ENCODE results near the gene HCLS1.

HCLS1 gene, protein sequence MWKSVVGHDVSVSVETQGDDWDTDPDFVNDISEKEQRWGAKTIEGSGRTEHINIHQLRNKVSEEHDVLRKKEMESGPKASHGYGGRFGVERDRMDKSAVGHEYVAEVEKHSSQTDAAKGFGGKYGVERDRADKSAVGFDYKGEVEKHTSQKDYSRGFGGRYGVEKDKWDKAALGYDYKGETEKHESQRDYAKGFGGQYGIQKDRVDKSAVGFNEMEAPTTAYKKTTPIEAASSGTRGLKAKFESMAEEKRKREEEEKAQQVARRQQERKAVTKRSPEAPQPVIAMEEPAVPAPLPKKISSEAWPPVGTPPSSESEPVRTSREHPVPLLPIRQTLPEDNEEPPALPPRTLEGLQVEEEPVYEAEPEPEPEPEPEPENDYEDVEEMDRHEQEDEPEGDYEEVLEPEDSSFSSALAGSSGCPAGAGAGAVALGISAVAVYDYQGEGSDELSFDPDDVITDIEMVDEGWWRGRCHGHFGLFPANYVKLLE

DNA sequence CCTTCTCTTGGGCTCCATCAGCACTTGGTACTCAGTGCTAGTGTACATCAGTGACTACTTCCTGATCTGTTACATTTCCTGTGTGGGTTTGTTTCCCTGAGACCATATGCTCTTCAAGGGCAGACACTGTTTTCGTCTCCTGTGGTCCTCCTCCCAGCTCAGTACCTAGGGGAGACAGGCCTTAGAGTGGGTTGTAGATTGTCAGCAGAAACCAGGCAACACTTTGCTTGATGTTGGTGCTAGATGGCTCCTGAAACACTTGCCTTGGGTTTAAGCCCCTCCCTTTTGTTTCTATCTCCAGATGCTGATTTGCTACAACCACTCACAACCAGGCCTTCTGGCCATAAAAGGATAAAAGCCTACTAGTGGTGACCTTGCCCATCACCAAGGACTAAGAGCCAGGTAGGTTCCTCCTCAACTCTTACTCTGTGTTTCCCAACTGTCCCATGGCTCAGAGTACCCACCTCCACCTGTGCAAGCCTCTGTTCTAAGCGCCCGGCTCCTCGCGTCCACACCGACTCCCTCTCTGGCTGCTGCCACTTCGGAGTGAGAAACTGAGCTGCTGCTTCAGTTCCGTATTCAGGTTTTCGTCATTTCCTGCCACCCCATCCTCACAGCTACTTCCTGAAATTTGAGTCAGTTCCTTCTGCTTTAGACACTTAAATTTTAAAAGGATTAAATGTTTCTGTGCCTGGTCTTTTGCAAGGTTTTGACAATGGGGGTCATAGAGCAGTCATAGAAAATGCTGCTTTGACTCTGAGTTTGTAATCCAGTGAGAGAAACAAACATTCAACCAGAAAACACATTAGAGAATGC, at the start of gene HCLS1:
TSS of gene HCLS1 (minus strand) at position 548 of the 816 bp plus-strand sequence. CDS start 2,556 bp downstream, outside the sequence.
- POLR2A ChIA-PET = no interaction called here
- TF ChIP-seq ZNF501 (tag by site-specific recombination; IDR thresholded peaks at IDR 0.05) = no peak
- TF ChIP-seq ZNF707 (tag by site-specific recombination; IDR thresholded peaks at IDR 0.05) = no peak
- TF ChIP-seq GLI4 (tag by site-specific recombination; IDR thresholded peaks at IDR 0.05) = no peak
- no peak for TF ChIP-seq SCRT2 (tag by site-specific recombination; IDR thresholded peaks at IDR 0.05)
- no peak for TF ChIP-seq ZNF140 (tag by site-specific recombination; IDR thresholded peaks at IDR 0.05)
- Histone ChIP-seq H3K9me3 (ENCODE audit: control insufficient read depth, insufficient read depth, low read depth, low read length) (no peaks in the 10 kb centered on the region), H3K4me3 (ENCODE audit: low read depth, low read length) (no peak within 1 kb of the TSS), H3K4me1 (ENCODE audit: control insufficient read depth, insufficient read depth, low read length) (no peaks in the 10 kb centered on the region), H3K27ac (ENCODE audit: extremely low read depth, low read depth, low read length) (no peak within 1 kb of the TSS), H3K36me3 (ENCODE audit: control insufficient read depth in 2 of 2, insufficient read depth in 1 of 2, low read length in 2 of 2) (peaks cover 0 to 38% of the 10 kb centered on the region in 2 experiments; a peak in 2 of 3 replicates)
- CTCF ChIA-PET = no interaction called here

DNA sequence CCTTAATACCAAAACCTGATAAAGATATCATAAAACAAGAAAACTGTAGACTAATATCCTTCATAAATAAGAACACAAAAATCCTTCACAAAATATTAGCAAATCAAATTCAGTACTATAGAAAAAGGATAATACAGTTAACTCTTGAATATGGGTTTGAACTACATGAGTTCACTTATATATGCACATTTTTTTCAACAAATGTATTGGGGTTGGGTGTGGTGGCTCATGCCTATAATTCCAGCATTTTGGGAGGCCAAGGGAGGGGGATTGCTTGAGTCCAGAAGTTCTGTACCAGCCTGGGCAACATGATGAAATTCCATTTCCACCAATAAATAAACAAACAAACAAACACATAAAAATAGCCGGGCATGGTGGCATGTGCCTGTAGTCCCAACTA, 49.6 kb upstream of the HCLS1 start:
- no peaks in the 10 kb centered on the region for H3K4me1 ChIP-seq (ENCODE audit: control insufficient read depth, insufficient read depth, low read length)
- CTCF ChIA-PET = no interaction called here
- POLR2A ChIA-PET = no interaction called here
- no peak overlapping the region for H3K4me3 ChIP-seq (ENCODE audit: low read depth, low read length)
- no peaks in the 10 kb centered on the region for H3K9me3 ChIP-seq (ENCODE audit: control insufficient read depth, insufficient read depth, low read depth, low read length)
- no peak for TF ChIP-seq ZNF184 (tag by site-specific recombination; IDR thresholded peaks at IDR 0.05)
- TF ChIP-seq, protein P1, sequence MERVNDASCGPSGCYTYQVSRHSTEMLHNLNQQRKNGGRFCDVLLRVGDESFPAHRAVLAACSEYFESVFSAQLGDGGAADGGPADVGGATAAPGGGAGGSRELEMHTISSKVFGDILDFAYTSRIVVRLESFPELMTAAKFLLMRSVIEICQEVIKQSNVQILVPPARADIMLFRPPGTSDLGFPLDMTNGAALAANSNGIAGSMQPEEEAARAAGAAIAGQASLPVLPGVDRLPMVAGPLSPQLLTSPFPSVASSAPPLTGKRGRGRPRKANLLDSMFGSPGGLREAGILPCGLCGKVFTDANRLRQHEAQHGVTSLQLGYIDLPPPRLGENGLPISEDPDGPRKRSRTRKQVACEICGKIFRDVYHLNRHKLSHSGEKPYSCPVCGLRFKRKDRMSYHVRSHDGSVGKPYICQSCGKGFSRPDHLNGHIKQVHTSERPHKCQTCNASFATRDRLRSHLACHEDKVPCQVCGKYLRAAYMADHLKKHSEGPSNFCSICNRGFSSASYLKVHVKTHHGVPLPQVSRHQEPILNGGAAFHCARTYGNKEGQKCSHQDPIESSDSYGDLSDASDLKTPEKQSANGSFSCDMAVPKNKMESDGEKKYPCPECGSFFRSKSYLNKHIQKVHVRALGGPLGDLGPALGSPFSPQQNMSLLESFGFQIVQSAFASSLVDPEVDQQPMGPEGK (tag by site-specific recombination; IDR thresholded peaks at IDR 0.05) = no peak
- no peak for TF ChIP-seq ZNF571 (tag by site-specific recombination; IDR thresholded peaks at IDR 0.05)
- no peak for TF ChIP-seq ZNF785 (tag by site-specific recombination; IDR thresholded peaks at IDR 0.05)
- no peak for TF ChIP-seq ZNF138 (tag by site-specific recombination; IDR thresholded peaks at IDR 0.05; ENCODE audit: borderline replicate concordance)
- TF ChIP-seq ZFP3 (tag by site-specific recombination; IDR thresholded peaks at IDR 0.05; ENCODE audit: low read depth) = no peak
- TF ChIP-seq KLF10 (tag by site-specific recombination; IDR thresholded peaks at IDR 0.05) = no peak
- no peak for TF ChIP-seq ZNF777 (tag by site-specific recombination; IDR thresholded peaks at IDR 0.05; ENCODE audit: borderline replicate concordance)
- TF ChIP-seq ZNF223 (tag by site-specific recombination; IDR thresholded peaks at IDR 0.05) = no peak
- no peak for TF ChIP-seq ZNF677 (tag by site-specific recombination; IDR thresholded peaks at IDR 0.05)
- TF ChIP-seq ZNF302 (tag by site-specific recombination; IDR thresholded peaks at IDR 0.05; ENCODE audit: low read depth) = no peak
- no peak overlapping the region for H3K27ac ChIP-seq (ENCODE audit: extremely low read depth, low read depth, low read length)
- peaks cover 8 to 57% of the 10 kb centered on the region in 2 experiments for H3K36me3 ChIP-seq (ENCODE audit: control insufficient read depth in 2 of 2, insufficient read depth in 1 of 2, low read length in 2 of 2)

DNA sequence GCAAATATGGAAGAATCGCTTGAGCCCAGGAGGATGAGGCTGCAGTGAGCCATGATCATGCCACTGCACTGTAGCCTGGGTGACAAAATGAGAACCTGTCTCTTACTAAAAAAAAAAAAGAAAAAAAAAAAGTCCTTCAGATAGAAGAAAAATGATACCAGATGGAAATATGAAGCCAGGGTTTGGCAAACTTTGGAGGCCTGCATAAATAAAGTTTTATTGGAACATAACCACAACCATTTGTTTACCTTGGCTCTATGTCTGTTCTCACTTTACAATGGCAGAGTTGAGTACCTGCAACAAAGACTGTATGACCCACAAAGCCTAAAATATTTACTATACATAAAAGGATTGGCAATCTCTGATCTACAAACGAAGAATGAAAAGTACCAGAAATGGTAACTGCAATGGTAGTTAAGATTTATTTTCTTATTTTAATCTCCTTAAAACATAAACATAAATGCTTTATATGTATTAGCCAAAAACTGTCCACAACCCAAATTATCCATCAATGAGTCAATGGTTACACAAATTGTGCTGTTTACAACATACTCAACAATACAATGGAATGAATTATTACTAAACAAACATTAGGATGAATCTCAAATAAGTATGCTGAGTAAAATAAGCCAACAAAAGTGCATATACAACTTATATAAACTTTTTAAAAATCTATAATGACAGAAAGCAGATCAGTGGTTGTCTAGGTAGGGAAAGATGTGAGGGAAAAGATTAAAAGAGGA, 47.0 kb upstream of the HCLS1 start:
- H3K4me3 ChIP-seq (ENCODE audit: low read depth, low read length) = no peak overlapping the region
- ChIA-PET POLR2A (interaction anchor here (0.7 kb wide), 2 partner anchors 14 to 135 kb away, joined by 3 to 4 read pairs; no protein-coding TSS in a partner anchor), CTCF (no interaction called here)
- no peak overlapping the region for H3K27ac ChIP-seq (ENCODE audit: extremely low read depth, low read depth, low read length)
- no peaks in the 10 kb centered on the region for H3K9me3 ChIP-seq (ENCODE audit: control insufficient read depth, insufficient read depth, low read depth, low read length)
- H3K4me1 ChIP-seq (ENCODE audit: control insufficient read depth, insufficient read depth, low read length) = no peaks in the 10 kb centered on the region
- peaks cover 9 to 45% of the 10 kb centered on the region in 2 experiments; a peak in 2 of 3 replicates for H3K36me3 ChIP-seq (ENCODE audit: control insufficient read depth in 2 of 2, insufficient read depth in 1 of 2, low read length in 2 of 2)
- TF ChIP-seq ZNF843 (tag by site-specific recombination; IDR thresholded peaks at IDR 0.05) = no peak
- TF ChIP-seq, protein P2, sequence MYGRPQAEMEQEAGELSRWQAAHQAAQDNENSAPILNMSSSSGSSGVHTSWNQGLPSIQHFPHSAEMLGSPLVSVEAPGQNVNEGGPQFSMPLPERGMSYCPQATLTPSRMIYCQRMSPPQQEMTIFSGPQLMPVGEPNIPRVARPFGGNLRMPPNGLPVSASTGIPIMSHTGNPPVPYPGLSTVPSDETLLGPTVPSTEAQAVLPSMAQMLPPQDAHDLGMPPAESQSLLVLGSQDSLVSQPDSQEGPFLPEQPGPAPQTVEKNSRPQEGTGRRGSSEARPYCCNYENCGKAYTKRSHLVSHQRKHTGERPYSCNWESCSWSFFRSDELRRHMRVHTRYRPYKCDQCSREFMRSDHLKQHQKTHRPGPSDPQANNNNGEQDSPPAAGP (tag by site-specific recombination; IDR thresholded peaks at IDR 0.05) = no peak
- TF ChIP-seq ZNF585B (tag by site-specific recombination; IDR thresholded peaks at IDR 0.05) = peak; percentile 53
- TF ChIP-seq ZXDB (tag by site-specific recombination; IDR thresholded peaks at IDR 0.05) = peak; percentile 28; the same call in 1 of the 2 replicates
- TF ChIP-seq, protein P3, sequence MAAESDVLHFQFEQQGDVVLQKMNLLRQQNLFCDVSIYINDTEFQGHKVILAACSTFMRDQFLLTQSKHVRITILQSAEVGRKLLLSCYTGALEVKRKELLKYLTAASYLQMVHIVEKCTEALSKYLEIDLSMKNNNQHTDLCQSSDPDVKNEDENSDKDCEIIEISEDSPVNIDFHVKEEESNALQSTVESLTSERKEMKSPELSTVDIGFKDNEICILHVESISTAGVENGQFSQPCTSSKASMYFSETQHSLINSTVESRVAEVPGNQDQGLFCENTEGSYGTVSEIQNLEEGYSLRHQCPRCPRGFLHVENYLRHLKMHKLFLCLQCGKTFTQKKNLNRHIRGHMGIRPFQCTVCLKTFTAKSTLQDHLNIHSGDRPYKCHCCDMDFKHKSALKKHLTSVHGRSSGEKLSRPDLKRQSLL (tag by site-specific recombination; IDR thresholded peaks at IDR 0.05) = 0 out of 2 replicates have a peak, but pooled peaks have one; percentile 26
